SU-DHL-6 (cell line): Measurements from ENCODE around the gene ATP6V0A1.

ENCODE experiments used
- CTCF ChIP-seq: fragments of 200-600 bp; sonication (generic); IDR thresholded peaks from one replicate; pipeline ENCODE4 v1.5.1; 2017; ENCODE audit warnings: antibody characterized with exemption, mild to moderate bottlenecking, low read length, moderate library complexity; ENCODE audit not compliant: insufficient read depth, poor library complexity, severe bottlenecking
- EZH2phosphoT487 ChIP-seq: fragments of 200-600 bp; sonication (generic), shearing (Covaris generic); conservative IDR thresholded peaks from 2 replicates; pipeline ENCODE4 v1.6.1; 2018; ENCODE audit warnings: mild to moderate bottlenecking, antibody characterized with exemption, low read length, moderate library complexity, mixed read lengths

GRCh38 chr17:42554250-42555121 lies 95.8 kb downstream of the ATP6V0A1 start:
- TF ChIP-seq CTCF = no peak
- no peak for TF ChIP-seq EZH2phosphoT487
